RWPE2 (cell line): Measurements from ENCODE around the gene UPK3BL1.
"Not testable (repeated sequence)": the region's sequence is repeated elsewhere in the genome, so short reads cannot be mapped to it uniquely, and the experiment has no call there.

Experiments
- ATAC-seq: fragments of 200-7000 bp; cut with Tn5 transposase; 3 replicates; pipeline ENCODE4 v1.9.1; 2021; ENCODE audit warnings: low read depth
- DNase-seq: peaks from one replicate; pipeline ENCODE4 v3.0.0-alpha.2; 2020; ENCODE audit warnings: low spot score
- H3K27ac ChIP-seq: fragments of 450-650 bp; 2 replicates; pipeline ENCODE4 v1.5.1; 2017; ENCODE audit warnings: mild to moderate bottlenecking; ENCODE audit not compliant: poor library complexity, severe bottlenecking
- H3K27me3 ChIP-seq: fragments of 250-450 bp; sonication (Bioruptor Pico); 2 replicates; pipeline ENCODE4 v1.5.1; 2021; ENCODE audit warnings: mild to moderate bottlenecking, moderate library complexity; ENCODE audit not compliant: insufficient read depth, poor library complexity, severe bottlenecking
- H3K36me3 ChIP-seq: fragments of 250-450 bp; sonication (Bioruptor Pico); 2 replicates; pipeline ENCODE4 v1.5.1; 2020; ENCODE audit warnings: low read depth, mild to moderate bottlenecking, moderate library complexity
- H3K4me1 ChIP-seq: fragments of 250-450 bp; sonication (Bioruptor Pico); 2 replicates; pipeline ENCODE4 v1.5.1; 2021; ENCODE audit warnings: mild to moderate bottlenecking, moderate library complexity; ENCODE audit not compliant: insufficient read depth, poor library complexity, severe bottlenecking
- H3K4me3 ChIP-seq: fragments of 250-450 bp; sonication (Bioruptor Pico); 2 replicates; pipeline ENCODE4 v1.5.1; 2021; ENCODE audit warnings: mild to moderate bottlenecking, moderate library complexity; ENCODE audit not compliant: severe bottlenecking
- H3K9me3 ChIP-seq: fragments of 250-450 bp; sonication (Bioruptor Pico); 2 replicates; pipeline ENCODE4 v1.5.1; 2021; ENCODE audit warnings: mild to moderate bottlenecking, moderate library complexity; ENCODE audit not compliant: severe bottlenecking

Gene UPK3BL1, protein sequence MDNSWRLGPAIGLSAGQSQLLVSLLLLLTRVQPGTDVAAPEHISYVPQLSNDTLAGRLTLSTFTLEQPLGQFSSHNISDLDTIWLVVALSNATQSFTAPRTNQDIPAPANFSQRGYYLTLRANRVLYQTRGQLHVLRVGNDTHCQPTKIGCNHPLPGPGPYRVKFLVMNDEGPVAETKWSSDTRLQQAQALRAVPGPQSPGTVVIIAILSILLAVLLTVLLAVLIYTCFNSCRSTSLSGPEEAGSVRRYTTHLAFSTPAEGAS

DNA sequence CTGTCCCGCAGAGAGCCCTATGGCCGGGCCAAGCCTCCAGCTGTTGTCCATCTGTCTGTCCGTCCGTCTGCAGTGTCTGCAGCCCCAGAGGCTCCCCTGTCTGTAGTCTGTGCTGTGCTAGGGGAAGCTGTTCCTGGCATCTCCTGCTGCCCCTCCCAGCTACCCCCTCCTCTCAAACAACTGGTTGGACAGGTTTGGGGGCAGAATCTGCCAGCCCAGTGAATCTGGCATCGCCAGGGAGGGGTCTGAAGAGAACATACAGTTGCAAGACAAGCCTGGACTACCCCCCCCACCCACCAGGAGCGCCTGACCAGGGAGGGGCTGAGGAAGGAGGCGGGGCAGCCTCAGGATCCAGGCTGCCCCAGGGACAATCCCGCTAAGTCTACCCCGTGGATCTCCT lies at the start of gene UPK3BL1:
TSS of gene UPK3BL1 (minus strand) at position 101 of the 400 bp plus-strand sequence. CDS start at position 51, 50 bp downstream.
- H3K36me3 ChIP-seq, H3K27ac ChIP-seq, H3K4me1 ChIP-seq, H3K9me3 ChIP-seq, H3K27me3 ChIP-seq, H3K4me3 ChIP-seq, DNase-seq: not testable (repeated sequence)
- ATAC-seq: peak; percentile 20

DNA sequence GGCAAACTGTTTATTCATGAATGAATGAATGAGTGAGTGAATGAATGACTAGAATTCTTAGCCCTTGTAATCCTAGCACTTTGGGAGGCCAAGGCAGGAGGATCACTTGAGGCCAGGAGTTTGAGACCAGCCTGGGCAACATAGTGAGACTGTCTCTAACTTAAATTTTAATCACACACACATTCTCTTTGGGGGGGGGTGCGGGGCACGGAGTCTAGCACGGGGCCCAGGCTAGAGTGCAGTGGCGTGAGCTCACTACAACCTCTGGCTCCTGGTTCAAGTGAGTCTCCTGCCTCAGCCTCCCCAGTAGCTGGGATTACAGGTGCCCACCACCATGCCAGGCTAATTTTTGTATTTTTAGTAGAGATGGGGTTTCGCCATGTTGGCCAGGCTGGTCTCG lies 48.0 kb upstream of the UPK3BL1 start:
- H3K9me3 ChIP-seq, H3K27me3 ChIP-seq, ATAC-seq, H3K36me3 ChIP-seq, H3K27ac ChIP-seq, H3K4me3 ChIP-seq, H3K4me1 ChIP-seq: not testable (repeated sequence)
- peak; percentile 46 for DNase-seq

DNA sequence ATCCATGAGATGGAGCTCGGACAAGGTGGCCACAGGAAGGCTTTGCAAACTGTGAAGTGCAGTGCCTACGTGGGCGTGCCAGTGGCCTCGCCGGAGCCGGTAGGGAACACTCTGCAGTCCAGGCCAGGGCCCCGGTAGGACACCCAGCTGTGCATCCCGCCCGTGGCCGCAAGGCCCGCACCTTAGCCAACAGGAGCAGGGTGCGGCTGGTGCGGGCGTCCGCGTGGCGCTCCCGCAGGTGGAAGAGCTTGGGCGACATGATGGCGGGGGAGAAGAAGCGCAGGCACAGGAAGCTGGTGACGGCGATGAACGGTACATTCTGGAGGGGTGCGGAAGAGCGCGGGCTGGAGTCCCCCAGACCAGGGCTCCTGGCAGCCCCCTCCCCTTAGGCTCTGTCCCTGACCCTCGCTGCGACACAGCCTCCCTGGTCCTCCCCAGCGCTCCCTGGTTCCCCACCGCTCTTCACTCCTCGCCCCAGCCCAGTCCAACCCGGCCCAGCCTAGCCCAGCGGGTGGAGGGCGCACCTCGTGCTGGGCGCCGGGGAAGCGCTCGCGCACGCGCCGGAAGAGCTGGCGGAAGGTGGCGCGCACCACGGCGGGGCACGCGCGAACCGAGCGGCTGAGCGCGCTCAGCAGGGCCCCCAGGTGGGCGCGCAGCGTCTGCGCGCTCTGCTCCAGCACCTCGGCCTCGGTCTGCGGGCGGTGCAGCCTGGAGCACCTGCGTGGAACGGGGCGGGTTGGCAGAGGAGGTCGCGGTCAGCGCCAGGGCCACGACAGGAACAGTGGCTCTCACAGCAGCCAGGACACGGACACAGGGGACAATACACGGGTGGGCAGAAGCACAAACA lies 47.1 kb upstream of the UPK3BL1 start:
- H3K27me3 ChIP-seq, H3K27ac ChIP-seq, DNase-seq, H3K4me1 ChIP-seq, H3K4me3 ChIP-seq, H3K9me3 ChIP-seq, H3K36me3 ChIP-seq: not testable (repeated sequence)
- ATAC-seq: peak; percentile 43

DNA sequence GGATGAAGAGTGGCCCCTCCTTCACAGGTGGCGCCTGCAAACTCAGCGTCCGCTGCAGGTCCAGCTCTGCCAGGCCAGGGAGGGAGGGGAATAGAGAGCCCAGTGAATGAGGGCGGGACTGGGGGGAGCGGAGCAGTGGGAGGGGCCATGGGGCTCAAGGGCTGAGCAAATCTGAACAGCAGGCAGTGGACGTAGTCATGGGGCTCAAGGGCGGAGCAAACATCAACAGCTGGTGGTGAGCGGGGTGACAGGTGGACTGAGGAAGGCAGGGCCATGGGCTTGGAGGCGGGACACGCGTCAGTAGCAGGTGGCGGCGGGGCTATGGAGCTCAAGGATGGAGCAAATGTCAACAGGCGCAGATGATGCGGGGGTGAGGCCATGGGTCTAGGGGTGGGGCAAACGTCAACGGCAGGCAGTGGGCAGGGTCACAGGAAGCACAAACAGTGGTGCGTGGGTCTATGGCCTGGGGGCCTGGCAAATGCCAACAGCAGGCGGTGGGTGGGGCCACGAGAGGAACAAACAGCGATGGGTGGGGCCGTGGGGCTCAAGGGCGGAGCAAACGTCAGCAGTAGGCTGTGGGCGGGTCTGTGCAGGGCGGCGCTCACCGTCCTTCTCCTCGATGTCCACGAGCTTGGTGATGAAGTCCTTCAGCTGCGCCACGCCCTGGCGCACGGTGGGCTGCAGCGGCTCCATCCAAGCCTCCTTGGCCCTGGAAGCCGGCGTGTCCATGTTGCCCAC lies 45.9 kb upstream of the UPK3BL1 start:
- H3K4me1 ChIP-seq, H3K9me3 ChIP-seq, DNase-seq: not testable (repeated sequence)

DNA sequence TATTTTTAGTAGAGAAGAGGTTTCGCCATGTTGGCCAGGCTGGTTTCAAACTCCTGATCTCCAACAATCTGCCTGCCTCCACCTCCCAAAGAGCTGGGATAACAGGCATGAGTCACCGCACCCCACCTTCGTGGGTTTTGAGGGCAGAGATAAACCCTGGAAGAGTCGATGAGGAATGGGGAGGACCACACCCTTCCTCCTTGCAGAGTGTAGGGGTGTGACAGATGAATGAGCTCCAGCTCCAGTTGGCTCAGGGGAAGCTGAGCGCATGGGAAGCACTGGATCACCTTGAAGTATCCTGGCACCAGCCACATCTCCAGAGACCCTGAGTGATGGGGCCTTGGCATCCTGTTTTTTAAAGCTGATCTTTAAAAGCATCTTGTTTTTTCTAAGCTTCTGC lies 40.0 kb upstream of the UPK3BL1 start:
- H3K27ac ChIP-seq, H3K36me3 ChIP-seq: not testable (repeated sequence)

More for the DNA sequence above, 45.9 kb upstream of the UPK3BL1 start:
- ATAC-seq: peak; percentile 74
- not testable (repeated sequence) for H3K36me3 ChIP-seq, H3K27ac ChIP-seq, H3K27me3 ChIP-seq, H3K4me3 ChIP-seq

DNA sequence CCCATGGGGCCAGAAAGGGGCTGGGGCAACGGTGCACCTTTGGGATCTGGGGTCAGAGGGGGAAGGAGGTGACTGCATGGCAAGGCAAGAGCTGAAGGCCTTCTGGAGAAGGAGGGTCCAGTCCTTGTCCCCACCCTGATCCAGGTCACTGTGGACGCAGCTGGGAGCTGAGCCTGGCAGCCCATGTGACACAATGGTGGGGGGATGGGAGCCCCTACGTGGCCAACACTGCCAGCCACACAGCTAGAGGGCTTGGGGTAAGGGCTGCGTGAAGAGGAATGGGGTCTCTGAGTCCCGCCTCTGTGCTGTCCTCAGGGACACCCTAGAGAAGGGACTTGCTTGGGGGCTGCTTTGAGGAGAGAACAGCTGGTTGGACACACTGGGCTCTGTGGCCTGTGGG lies 38.2 kb upstream of the UPK3BL1 start:
- not testable (repeated sequence) for H3K4me1 ChIP-seq, H3K27me3 ChIP-seq, H3K9me3 ChIP-seq, DNase-seq, H3K36me3 ChIP-seq, ATAC-seq, H3K4me3 ChIP-seq, H3K27ac ChIP-seq

More for the DNA sequence above, 40.0 kb upstream of the UPK3BL1 start:
- H3K27me3 ChIP-seq, H3K9me3 ChIP-seq, H3K4me3 ChIP-seq, DNase-seq, H3K4me1 ChIP-seq: not testable (repeated sequence)
- peak; percentile 52; the same call in 2 of the 3 replicates for ATAC-seq

DNA sequence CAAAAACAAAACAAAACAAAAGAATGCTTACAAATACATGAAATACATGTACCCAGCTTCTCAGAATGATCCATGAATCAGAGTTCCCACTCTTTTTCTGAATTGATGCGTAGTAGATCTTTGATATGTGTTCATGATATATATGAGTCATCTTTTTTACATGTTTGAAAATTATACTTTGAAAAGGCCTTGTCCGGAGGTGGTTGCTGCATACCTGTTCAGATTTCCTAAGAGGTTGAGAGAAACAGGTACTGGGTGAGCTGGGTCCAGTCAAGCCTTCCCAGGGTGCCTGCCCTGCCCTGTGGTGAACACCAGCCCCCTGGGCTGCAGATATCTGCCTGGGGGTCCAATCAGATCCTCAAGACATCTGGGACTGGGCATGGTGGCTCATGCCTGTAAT lies 33.0 kb upstream of the UPK3BL1 start:
- ATAC-seq (peak; percentile 43), DNase-seq (peak; percentile 56)
- not testable (repeated sequence) for H3K9me3 ChIP-seq, H3K27me3 ChIP-seq, H3K36me3 ChIP-seq, H3K27ac ChIP-seq, H3K4me3 ChIP-seq, H3K4me1 ChIP-seq

DNA sequence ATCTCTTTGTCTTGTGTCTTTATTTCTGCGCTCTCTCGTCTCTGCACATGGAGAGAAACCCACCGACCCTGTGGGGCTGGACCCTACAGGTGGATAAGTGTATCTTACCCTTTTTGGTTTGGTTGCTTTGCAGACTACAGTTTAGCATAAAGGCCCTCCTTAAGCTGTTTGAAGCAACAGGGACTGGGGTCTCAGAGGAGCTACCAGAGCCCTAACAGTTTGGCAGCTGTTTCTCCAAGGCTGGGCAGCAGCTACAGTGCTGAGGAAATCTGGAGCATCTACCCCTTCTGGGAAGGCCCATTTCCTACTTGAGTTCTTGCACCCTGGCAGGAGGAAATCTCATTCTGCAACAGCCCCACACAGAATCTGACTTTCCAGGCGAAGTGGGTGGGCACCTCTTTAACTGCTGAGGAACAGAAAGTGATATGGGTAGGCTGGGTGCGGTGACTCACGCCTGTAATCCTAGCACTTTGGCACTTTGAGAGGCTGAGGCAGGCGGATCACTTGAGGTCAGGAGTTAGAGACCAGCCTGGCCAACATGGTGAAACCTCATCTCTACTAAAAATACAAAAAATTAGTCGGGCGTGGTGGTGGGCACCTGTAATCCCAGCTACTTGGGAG lies 31.0 kb upstream of the UPK3BL1 start:
- DNase-seq, H3K36me3 ChIP-seq, H3K4me3 ChIP-seq, H3K9me3 ChIP-seq, ATAC-seq, H3K27ac ChIP-seq, H3K4me1 ChIP-seq, H3K27me3 ChIP-seq: not testable (repeated sequence)

DNA sequence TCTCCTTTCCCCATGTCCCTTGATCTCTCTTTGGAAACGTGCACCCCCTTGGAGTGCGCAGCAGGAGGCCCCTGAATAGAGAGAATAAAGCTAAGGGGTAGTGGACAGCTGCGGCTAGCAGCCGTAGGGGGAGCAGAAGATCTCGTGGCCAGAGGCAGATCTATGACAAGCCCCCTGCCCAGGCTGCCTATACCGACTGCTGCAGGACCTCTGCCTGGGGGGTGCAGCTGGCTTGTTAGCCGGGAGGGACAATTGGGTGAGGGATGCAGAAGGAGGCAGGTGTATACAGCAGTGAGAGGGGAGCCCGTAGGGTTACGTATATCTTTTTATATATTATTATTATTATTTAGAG lies 29.3 kb upstream of the UPK3BL1 start:
- not testable (repeated sequence) for DNase-seq, H3K4me3 ChIP-seq, H3K9me3 ChIP-seq, H3K27me3 ChIP-seq, H3K4me1 ChIP-seq, H3K36me3 ChIP-seq, H3K27ac ChIP-seq
- peak; percentile 18; the same call in 2 of the 3 replicates for ATAC-seq
